H9 (cell line): Measurements from ENCODE around the gene AMOT. TPM values are rescaled to one million over a fixed set of nuclear protein-coding genes. Genes with fewer than 3 reads are reported as not detected.

ENCODE experiments used
- DNase-seq: peaks from one replicate; pipeline ENCODE4 v3.0.0-alpha.2; 2017
- H2AFZ ChIP-seq: one replicate; pipeline ENCODE4 v1.6.1; 2013; ENCODE audit warnings: mild to moderate bottlenecking, low read length, control low read depth, moderate library complexity
- H2AK5ac ChIP-seq: 2 replicates; pipeline ENCODE4 v1.6.1; 2013; ENCODE audit warnings: low read length, control low read depth, mixed read lengths; ENCODE audit not compliant: insufficient read length
- H2BK120ac ChIP-seq: one replicate; pipeline ENCODE4 v1.6.1; 2013; ENCODE audit warnings: low read depth, mild to moderate bottlenecking, low read length, control low read depth, inconsistent platforms; ENCODE audit not compliant: poor library complexity, severe bottlenecking
- H2BK12ac ChIP-seq: 2 replicates; pipeline ENCODE4 v1.6.1; 2013; ENCODE audit warnings: low read length, control low read depth, mixed read lengths, low read depth; ENCODE audit not compliant: insufficient read length
- H2BK15ac ChIP-seq: 2 replicates; pipeline ENCODE4 v1.6.1; 2013; ENCODE audit warnings: low read depth, low read length, control low read depth
- H2BK20ac ChIP-seq: one replicate; pipeline ENCODE4 v1.6.1; 2013; ENCODE audit warnings: low read depth, mild to moderate bottlenecking, low read length, control low read depth, inconsistent platforms; ENCODE audit not compliant: poor library complexity, severe bottlenecking
- H2BK5ac ChIP-seq: 2 replicates; pipeline ENCODE4 v1.6.1; 2013; ENCODE audit warnings: low read length, control low read depth, mixed read lengths; ENCODE audit not compliant: insufficient read length
- H3K14ac ChIP-seq: 2 replicates; pipeline ENCODE4 v1.6.1; 2013; ENCODE audit warnings: low read length, control low read depth; ENCODE audit not compliant: insufficient read depth
- H3K18ac ChIP-seq: 2 replicates; pipeline ENCODE4 v1.6.1; 2013; ENCODE audit warnings: low read depth, mild to moderate bottlenecking, mixed read lengths, low read length, control low read depth; ENCODE audit not compliant: insufficient read length
- H3K23ac ChIP-seq: 2 replicates; pipeline ENCODE4 v1.6.1; 2013; ENCODE audit warnings: low read length, control low read depth, mixed read lengths, low read depth; ENCODE audit not compliant: insufficient read length
- H3K23me2 ChIP-seq: 2 replicates; pipeline ENCODE4 v1.6.1; 2013; ENCODE audit warnings: low read depth, mild to moderate bottlenecking, mixed read lengths, low read length, control low read depth; ENCODE audit not compliant: insufficient read length, poor library complexity, severe bottlenecking
- H3K27ac ChIP-seq: 2 replicates; pipeline ENCODE4 v1.5.1; 2013; ENCODE audit warnings: low read length, control low read depth, mixed read lengths, low read depth; ENCODE audit not compliant: insufficient read length
- H3K27me3 ChIP-seq: 2 replicates; pipeline ENCODE4 v1.6.1; 2013; ENCODE audit warnings: low read length, control low read depth, inconsistent platforms; ENCODE audit not compliant: insufficient read depth
- H3K4ac ChIP-seq: 2 replicates; pipeline ENCODE4 v1.6.1; 2013; ENCODE audit warnings: low read depth, mild to moderate bottlenecking, control low read depth, inconsistent platforms, low read length, moderate library complexity
- H3K4me1 ChIP-seq: 2 replicates; pipeline ENCODE4 v1.6.1; 2013; ENCODE audit warnings: low read length, control low read depth, inconsistent platforms; ENCODE audit not compliant: insufficient read depth
- H3K4me2 ChIP-seq: 2 replicates; pipeline ENCODE4 v1.6.1; 2013; ENCODE audit warnings: low read length, control low read depth, mixed read lengths; ENCODE audit not compliant: insufficient read length, insufficient read depth
- H3K56ac ChIP-seq: 2 replicates; pipeline ENCODE4 v1.6.1; 2013; ENCODE audit warnings: low read depth, mild to moderate bottlenecking, mixed read lengths, low read length, control low read depth; ENCODE audit not compliant: insufficient read length
- H3K79me1 ChIP-seq: 2 replicates; pipeline ENCODE4 v1.6.1; 2013; ENCODE audit warnings: low read depth, mild to moderate bottlenecking, moderate library complexity, low read length, control low read depth, inconsistent platforms; ENCODE audit not compliant: insufficient read depth, poor library complexity, severe bottlenecking
- H3K79me2 ChIP-seq: 2 replicates; pipeline ENCODE4 v1.6.1; 2013; ENCODE audit warnings: low read length, control low read depth, inconsistent platforms; ENCODE audit not compliant: insufficient read depth
- H3K9ac ChIP-seq: 2 replicates; pipeline ENCODE4 v1.6.1; 2013; ENCODE audit warnings: low read length, control low read depth, mixed read lengths; ENCODE audit not compliant: insufficient read length; ENCODE audit errors: extremely low read depth
- H3K9me3 ChIP-seq: one replicate; pipeline ENCODE4 v1.6.1; 2013; ENCODE audit warnings: low read depth, low read length, inconsistent platforms; ENCODE audit not compliant: control insufficient read depth
- H3T11ph ChIP-seq: one replicate; pipeline ENCODE4 v1.6.1; 2013; ENCODE audit warnings: mild to moderate bottlenecking, low read length, control low read depth, inconsistent platforms
- H4K20me1 ChIP-seq: one replicate; pipeline ENCODE4 v1.6.1; 2013; ENCODE audit not compliant: control insufficient read depth, insufficient read length, insufficient read depth
- H4K5ac ChIP-seq: 2 replicates; pipeline ENCODE4 v1.6.1; 2013; ENCODE audit warnings: low read depth, mild to moderate bottlenecking, mixed read lengths, low read length, control low read depth; ENCODE audit not compliant: insufficient read length
- H4K8ac ChIP-seq: replicated peaks from 2 replicates; pipeline ENCODE4 v1.6.1; 2013; ENCODE audit warnings: low read length, control low read depth, mixed read lengths, low read depth; ENCODE audit not compliant: insufficient read length
- H4K91ac ChIP-seq: 2 replicates; pipeline ENCODE4 v1.6.1; 2013; ENCODE audit warnings: low read depth, mild to moderate bottlenecking, moderate library complexity, mixed read lengths, low read length, control low read depth; ENCODE audit not compliant: insufficient read length
- H3K27ac Mint-ChIP-seq, 3 experiments: 2 replicates in 2 of 3; 3 replicates in 1 of 3; pipeline ENCODE4 v1.8.0; 2020 to 2021; ENCODE audit warnings: mixed read lengths in 3 of 3, mild to moderate bottlenecking in 1 of 3, moderate library complexity in 1 of 3
- H3K27me3 Mint-ChIP-seq: 2 replicates; pipeline ENCODE4 v1.8.0; 2021; ENCODE audit warnings: low read depth, mild to moderate bottlenecking, moderate library complexity, mixed read lengths
- H3K36me3 Mint-ChIP-seq, 3 experiments: 2 replicates in 2 of 3; 3 replicates in 1 of 3; pipeline ENCODE4 v1.8.0; 2020 to 2021; ENCODE audit warnings: low read depth in 3 of 3, mixed read lengths in 3 of 3; ENCODE audit not compliant: insufficient read depth in 1 of 3
- H3K4me1 Mint-ChIP-seq, 2 experiments: 2 replicates each; pipeline ENCODE4 v1.8.0; 2020; ENCODE audit warnings: mixed read lengths in 2 of 2
- H3K4me3 Mint-ChIP-seq, 2 experiments: 2 replicates in 1 of 2; 3 replicates in 1 of 2; pipeline ENCODE4 v1.8.0; 2020 to 2021; ENCODE audit warnings: mild to moderate bottlenecking in 2 of 2, mixed read lengths in 2 of 2, moderate library complexity in 1 of 2
- H3K9me3 Mint-ChIP-seq, 2 experiments: 2 replicates in 1 of 2; 3 replicates in 1 of 2; pipeline ENCODE4 v1.8.0; 2020; ENCODE audit warnings: mild to moderate bottlenecking in 2 of 2, mixed read lengths in 2 of 2, moderate library complexity in 1 of 2
- CTCF ChIP-seq: fragments of 200-600 bp; sonication (generic); conservative IDR thresholded peaks from 3 replicates; pipeline ENCODE4 v1.8.0; 2021; ENCODE audit warnings: antibody characterized with exemption, mild to moderate bottlenecking
- WGBS: extraction: QIAGEN DNeasy Blood & Tissue Kit; methylation state at CpG from one replicate; pipeline ENCODE4 v1.1.7; 2013; ENCODE audit warnings: missing lambda C conversion rate, low lambda C conversion rate, mixed read lengths; ENCODE audit not compliant: insufficient read length; ENCODE audit errors: extremely low coverage; 5-methylcytosine and 5-hydroxymethylcytosine counted together
- total RNA-seq: library from RNA; stranded (reverse); gene quantifications from 2 replicates; pipeline ENCODE4 v1.2.1, GENCODE V29; 2021

Gene AMOT
- total RNA-seq, 1 experiment from 2014 or later = 17.6 TPM

GRCh38 chrX:112761242-112762207, 79.1 kb downstream of the AMOT start:
- H3K27me3 ChIP-seq = no peaks in the 10 kb centered on the region

More at GRCh38 chrX:112761242-112762207, 79.1 kb downstream of the AMOT start:
- no peak overlapping the region for H3K56ac ChIP-seq
- no peak for TF ChIP-seq CTCF
- Mint-ChIP-seq H3K9me3 (no peaks in the 10 kb centered on the region), H3K27me3 (no peaks in the 10 kb centered on the region; the same call in 1 of the 2 replicates), H3K27ac (no peak overlapping the region), H3K4me1 (no peaks in the 10 kb centered on the region), H3K4me3 (no peak overlapping the region), H3K36me3 (no peaks in the 10 kb centered on the region)
- H2AK5ac ChIP-seq = no peak overlapping the region
- H3K4me2 ChIP-seq = no peak overlapping the region
- no peak for DNase-seq
- no peaks in the 10 kb centered on the region for H3K4me1 ChIP-seq
- no peak overlapping the region for H4K91ac ChIP-seq
- no peak overlapping the region for H3K23ac ChIP-seq
- no peaks in the 10 kb centered on the region for H4K20me1 ChIP-seq
- no CpG with 5 or more reads among the region's 7 CpGs for WGBS
- no peak overlapping the region for H2BK15ac ChIP-seq
- H3K14ac ChIP-seq = no peak overlapping the region
- no peak overlapping the region for H2AFZ ChIP-seq
- H2BK20ac ChIP-seq = no peak overlapping the region
- no peak overlapping the region for H2BK5ac ChIP-seq
- H3K4ac ChIP-seq = no peak overlapping the region
- H4K8ac ChIP-seq = no peak overlapping the region
- no peaks in the 10 kb centered on the region for H3K23me2 ChIP-seq
- no peak overlapping the region for H3K18ac ChIP-seq
- no peak overlapping the region for H3K9ac ChIP-seq
- H4K5ac ChIP-seq = no peak overlapping the region
- no peak overlapping the region for H3T11ph ChIP-seq
- no peak overlapping the region for H2BK12ac ChIP-seq
- H3K79me1 ChIP-seq = no peaks in the 10 kb centered on the region
- H3K79me2 ChIP-seq = no peaks in the 10 kb centered on the region
- no peak overlapping the region for H2BK120ac ChIP-seq
- H3K9me3 ChIP-seq = no peaks in the 10 kb centered on the region
- H3K27ac ChIP-seq = no peak overlapping the region
